Panc1 (cell line): ENCODE results near the gene ARHGEF28. TPM values are rescaled to one million over a fixed set of nuclear protein-coding genes. Genes with fewer than 3 reads are reported as not detected.

Experiments used
- ATAC-seq: fragments of 200-7000 bp; cut with Tn5 transposase; 2 replicates; pipeline ENCODE4 v1.9.1; 2020; ENCODE audit warnings: mild to moderate bottlenecking, moderate library complexity
- BruUV-seq: library from RNA; stranded (reverse); fragments of 400-500 nt; replicated peaks from 2 replicates; lab custom pipeline; 2021; lab: Mats Ljungman, UMichigan
- CTCF ChIA-PET: fragments of 300-600 bp; sonication (Branson Sonifier 250); formaldehyde crosslinking; loops from one replicate; lab custom pipeline; 2022; ENCODE audit warnings: antibody characterized with exemption; lab: Charles Lee
- POLR2A ChIA-PET: fragments of 300-600 bp; sonication (Branson Sonifier 250); formaldehyde crosslinking; loops from one replicate; lab custom pipeline; 2022; ENCODE audit warnings: antibody characterized with exemption; lab: Charles Lee
- DNase-seq: peaks from one replicate; pipeline ENCODE4 v3.0.0-alpha.2; 2010; ENCODE audit warnings: low read depth, low spot score
- H3K27ac ChIP-seq: 2 replicates; pipeline ENCODE4 v1.5.1; 2011; ENCODE audit warnings: mild to moderate bottlenecking, low read length, inconsistent platforms
- H3K27me3 ChIP-seq: fragments of 200-500 bp; sonication (Bioruptor generic); 2 replicates; pipeline ENCODE4 v1.6.0; 2014; ENCODE audit warnings: low read length, inconsistent platforms; ENCODE audit not compliant: control insufficient read depth, insufficient read depth
- H3K36me3 ChIP-seq: fragments of 200-500 bp; sonication (Bioruptor generic); 2 replicates; pipeline ENCODE4 v1.5.1; 2014; ENCODE audit warnings: inconsistent platforms, mild to moderate bottlenecking, low read length, moderate library complexity; ENCODE audit not compliant: control insufficient read depth, insufficient read depth
- H3K4me1 ChIP-seq: 2 replicates; pipeline ENCODE4 v1.5.1; 2011; ENCODE audit warnings: inconsistent platforms, mild to moderate bottlenecking, low read length, moderate library complexity; ENCODE audit not compliant: control insufficient read depth, insufficient read depth
- H3K4me3 ChIP-seq, 2 experiments: 2 replicates each; pipeline ENCODE4 v1.5.1; 2011 to 2012; ENCODE audit warnings: low read depth in 2 of 2, low read length in 2 of 2, mild to moderate bottlenecking in 2 of 2, inconsistent platforms in 1 of 2, moderate library complexity in 1 of 2
- H3K9me3 ChIP-seq: fragments of 200-500 bp; sonication (Bioruptor generic); 2 replicates; pipeline ENCODE4 v1.5.1; 2014; ENCODE audit warnings: low read depth, mild to moderate bottlenecking, inconsistent platforms, low read length, moderate library complexity; ENCODE audit not compliant: control insufficient read depth, insufficient read depth
- CTCF ChIP-seq: fragments of 450-650 bp; IDR thresholded peaks from 2 replicates; pipeline ENCODE4 v1.5.1; 2017; ENCODE audit warnings: mild to moderate bottlenecking
- POLR2AphosphoS5 ChIP-seq: IDR thresholded peaks from 2 replicates; pipeline ENCODE4 v1.6.1; 2012; ENCODE audit warnings: mild to moderate bottlenecking, low read depth, low read length, moderate library complexity
- REST ChIP-seq, 2 experiments: IDR thresholded peaks; 2 replicates each; pipeline ENCODE4 v1.6.1; 2011 to 2012; ENCODE audit warnings: low read depth in 2 of 2, control low read depth in 1 of 2, low read length in 1 of 2, mild to moderate bottlenecking in 1 of 2, moderate library complexity in 1 of 2; ENCODE audit not compliant: insufficient read depth in 1 of 2
- SIN3A ChIP-seq: IDR thresholded peaks from 2 replicates; pipeline ENCODE4 v1.6.1; 2012; ENCODE audit warnings: low read depth, mild to moderate bottlenecking, low read length, moderate library complexity, borderline replicate concordance; ENCODE audit not compliant: insufficient read depth
- TCF7L2 ChIP-seq: IDR thresholded peaks from 2 replicates; pipeline ENCODE4 v1.6.1; 2011; ENCODE audit warnings: mild to moderate bottlenecking, low read depth, low read length, inconsistent platforms
- in situ Hi-C: cut with HindIII; loops from 2 replicates; pipeline ENCODE4 v1.10.0; 2016; ENCODE audit warnings: low sequenced_read_pairs, low pct_unique_long_range_greater_than_20kb
- intact Hi-C: fragments of 100-400 bp; cut with micrococcal nuclease; formaldehyde crosslinking; loops from one replicate; pipeline ENCODE4 v1.10.0; 2022; ENCODE audit not compliant: unreplicated experiment
- total RNA-seq: library from RNA; stranded (reverse); gene quantifications from one replicate; pipeline ENCODE4 v1.2.1, GENCODE V29; 2021; ENCODE audit not compliant: unreplicated experiment

Gene ARHGEF28
- total RNA-seq, 1 experiment from 2014 or later, result 34.8 TPM

- BruUV-seq, result no TSS peak
- no peaks in the 10 kb centered on the region; the same call in 1 of the 2 replicates for H3K36me3 ChIP-seq
- H3K27ac ChIP-seq, result no peak overlapping the region
- intact Hi-C loops, result no loop called here
- no peaks in the 10 kb centered on the region for H3K27me3 ChIP-seq
- no peaks in the 10 kb centered on the region for H3K4me1 ChIP-seq
- DNase-seq (no peak), ATAC-seq (no peak)
- TF ChIP-seq POLR2AphosphoS5, result no peak
- no peak for TF ChIP-seq CTCF
- TF ChIP-seq SIN3A, result no peak
- TF ChIP-seq REST (IDR thresholded peaks at IDR 0.05; ENCODE audit: insufficient read depth in 1 of 2, low read depth in 2 of 2, low read length in 1 of 2), result no peak
- no peaks in the 10 kb centered on the region for H3K9me3 ChIP-seq
- ChIA-PET POLR2A (no interaction called here), CTCF (no interaction called here)
- in situ Hi-C loops, result no loop called here
- H3K4me3 ChIP-seq, result no peak overlapping the region
Measured at GRCh38 chr5:73921741-73922140, 295.7 kb downstream of the ARHGEF28 start.

- POLR2A ChIA-PET, result no interaction called here
- DNase-seq (no peak), ATAC-seq (no peak)
- no peak overlapping the region for H3K4me3 ChIP-seq
- H3K36me3 ChIP-seq, result no peaks in the 10 kb centered on the region; the same call in 1 of the 2 replicates
- no peaks in the 10 kb centered on the region for H3K27me3 ChIP-seq
- H3K4me1 ChIP-seq, result no peaks in the 10 kb centered on the region
- BruUV-seq, result no TSS peak
- CTCF ChIA-PET, result no interaction called here
- intact Hi-C loops (no loop called here), in situ Hi-C loops (no loop called here)
- TF ChIP-seq TCF7L2 (no peak), POLR2AphosphoS5 (no peak), REST (IDR thresholded peaks at IDR 0.05; ENCODE audit: insufficient read depth in 1 of 2, low read depth in 2 of 2, low read length in 1 of 2) (no peak), SIN3A (no peak), CTCF (no peak)
- no peak overlapping the region for H3K27ac ChIP-seq
- H3K9me3 ChIP-seq, result no peaks in the 10 kb centered on the region
Measured at GRCh38 chr5:73922224-73922623, 296.2 kb downstream of the ARHGEF28 start.
